Osteocyte (in vitro differentiated cells): ENCODE measurements around the gene LBR. TPM values are rescaled to one million over a fixed set of nuclear protein-coding genes. Genes with fewer than 3 reads are reported as not detected.

Experiments
- DNase-seq: peaks from one replicate; pipeline ENCODE4 v3.0.0; 2021; ENCODE audit warnings: mixed read lengths; ENCODE audit not compliant: unreplicated experiment; ENCODE audit errors: extremely low spot score
- H3K27ac Mint-ChIP-seq: one replicate; pipeline ENCODE4 v1.8.0; 2021; ENCODE audit warnings: mild to moderate bottlenecking, mixed read lengths; ENCODE audit not compliant: unreplicated experiment
- H3K27me3 Mint-ChIP-seq: one replicate; pipeline ENCODE4 v1.8.0; 2021; ENCODE audit warnings: mixed read lengths; ENCODE audit not compliant: unreplicated experiment
- H3K36me3 Mint-ChIP-seq: one replicate; pipeline ENCODE4 v1.8.0; 2021; ENCODE audit warnings: mixed read lengths; ENCODE audit not compliant: unreplicated experiment
- H3K4me1 Mint-ChIP-seq: one replicate; pipeline ENCODE4 v1.8.0; 2021; ENCODE audit warnings: mixed read lengths; ENCODE audit not compliant: unreplicated experiment
- H3K4me3 Mint-ChIP-seq: one replicate; pipeline ENCODE4 v1.8.0; 2021; ENCODE audit warnings: mild to moderate bottlenecking, moderate library complexity, mixed read lengths; ENCODE audit not compliant: unreplicated experiment
- H3K9me3 Mint-ChIP-seq: one replicate; pipeline ENCODE4 v1.8.0; 2021; ENCODE audit warnings: mixed read lengths; ENCODE audit not compliant: unreplicated experiment
- total RNA-seq: library from RNA; stranded (reverse); gene quantifications from 2 replicates; pipeline ENCODE4 v1.2.1, GENCODE V29; 2021
- TF ChIP-seq, protein P1 (sequence below): fragments of 200-600 bp; sonication (generic); IDR thresholded peaks from 2 replicates; pipeline ENCODE4 v1.5.0; 2021; ENCODE audit warnings: antibody characterized with exemption, mild to moderate bottlenecking, moderate library complexity

The LBR gene
- total RNA-seq, 1 donor from 2014 or later, result 34.8 TPM

DNA sequence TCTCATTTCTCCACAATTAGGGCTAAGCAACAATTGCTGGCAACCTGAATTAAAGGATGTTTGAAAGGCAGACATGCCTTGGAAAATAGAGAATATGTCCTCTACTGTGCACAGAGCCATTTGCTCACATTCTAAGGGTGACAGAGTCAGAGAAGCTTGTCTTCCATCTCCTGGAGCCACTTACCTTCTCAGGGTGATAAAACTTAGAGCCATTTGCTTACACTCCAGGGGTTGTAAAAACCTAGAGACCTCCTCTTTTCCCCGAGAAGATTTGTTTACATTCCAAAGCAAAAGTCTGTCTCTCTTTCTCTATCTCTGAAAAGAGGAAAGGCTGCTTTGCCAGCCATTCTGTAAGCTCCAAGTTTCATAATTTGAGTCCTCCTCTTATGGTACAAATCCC, 61.3 kb downstream of the LBR start:
- Mint-ChIP-seq H3K4me3 (no peak overlapping the region), H3K27me3 (peaks cover 3% of the 10 kb centered on the region), H3K36me3 (no peaks in the 10 kb centered on the region), H3K4me1 (no peaks in the 10 kb centered on the region), H3K9me3 (no peaks in the 10 kb centered on the region), H3K27ac (no peak overlapping the region)
- no peak for DNase-seq
- TF ChIP-seq, protein P1, sequence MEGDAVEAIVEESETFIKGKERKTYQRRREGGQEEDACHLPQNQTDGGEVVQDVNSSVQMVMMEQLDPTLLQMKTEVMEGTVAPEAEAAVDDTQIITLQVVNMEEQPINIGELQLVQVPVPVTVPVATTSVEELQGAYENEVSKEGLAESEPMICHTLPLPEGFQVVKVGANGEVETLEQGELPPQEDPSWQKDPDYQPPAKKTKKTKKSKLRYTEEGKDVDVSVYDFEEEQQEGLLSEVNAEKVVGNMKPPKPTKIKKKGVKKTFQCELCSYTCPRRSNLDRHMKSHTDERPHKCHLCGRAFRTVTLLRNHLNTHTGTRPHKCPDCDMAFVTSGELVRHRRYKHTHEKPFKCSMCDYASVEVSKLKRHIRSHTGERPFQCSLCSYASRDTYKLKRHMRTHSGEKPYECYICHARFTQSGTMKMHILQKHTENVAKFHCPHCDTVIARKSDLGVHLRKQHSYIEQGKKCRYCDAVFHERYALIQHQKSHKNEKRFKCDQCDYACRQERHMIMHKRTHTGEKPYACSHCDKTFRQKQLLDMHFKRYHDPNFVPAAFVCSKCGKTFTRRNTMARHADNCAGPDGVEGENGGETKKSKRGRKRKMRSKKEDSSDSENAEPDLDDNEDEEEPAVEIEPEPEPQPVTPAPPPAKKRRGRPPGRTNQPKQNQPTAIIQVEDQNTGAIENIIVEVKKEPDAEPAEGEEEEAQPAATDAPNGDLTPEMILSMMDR, result no peak

DNA sequence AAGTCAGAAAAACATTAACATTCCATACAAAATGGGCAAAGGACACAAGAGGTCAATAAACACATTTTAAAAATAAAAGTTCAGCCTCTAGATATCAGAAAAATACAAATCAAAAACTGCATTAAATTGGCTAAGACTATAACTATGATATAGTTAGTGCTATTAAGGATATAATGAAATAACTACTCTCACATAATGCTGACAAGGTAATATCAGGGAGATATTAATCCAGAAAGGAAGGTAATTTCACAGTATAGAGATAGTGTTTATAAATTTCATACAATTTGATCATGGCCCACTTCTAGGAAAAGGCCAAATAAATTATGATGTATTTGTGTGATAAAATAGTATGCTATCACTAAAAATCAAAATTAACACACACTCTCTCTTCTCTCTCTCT, 61.8 kb downstream of the LBR start:
- Mint-ChIP-seq H3K9me3 (no peaks in the 10 kb centered on the region), H3K27me3 (peaks cover 3% of the 10 kb centered on the region), H3K4me1 (no peaks in the 10 kb centered on the region), H3K4me3 (no peak overlapping the region), H3K27ac (no peak overlapping the region), H3K36me3 (no peaks in the 10 kb centered on the region)
- TF ChIP-seq, protein P1, result no peak
- DNase-seq, result no peak

DNA sequence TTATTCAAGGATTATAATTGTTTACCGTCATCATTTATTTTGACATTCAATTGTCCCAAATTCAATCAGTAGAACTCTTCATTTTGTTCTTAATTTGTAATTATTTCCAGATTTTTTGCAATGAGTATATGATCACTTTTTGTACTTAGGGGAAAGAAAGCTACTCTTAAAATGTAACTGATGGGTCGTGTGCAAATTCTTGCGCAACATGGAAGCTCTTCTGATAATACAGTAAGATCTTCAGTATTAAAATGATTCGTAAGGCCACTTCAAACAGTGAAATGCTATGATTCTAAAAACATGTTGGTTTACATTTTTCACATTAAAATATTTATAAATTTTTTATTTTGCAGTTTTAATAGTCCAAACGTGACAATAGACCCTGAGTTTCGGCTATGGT, 63.4 kb downstream of the LBR start:
- TF ChIP-seq, protein P1, result no peak
- no peaks in the 10 kb centered on the region for H3K4me1 Mint-ChIP-seq
- H3K27ac Mint-ChIP-seq, result no peak overlapping the region
- H3K27me3 Mint-ChIP-seq, result peaks cover 13% of the 10 kb centered on the region
- H3K36me3 Mint-ChIP-seq, result no peaks in the 10 kb centered on the region
- no peak for DNase-seq
- no peaks in the 10 kb centered on the region for H3K9me3 Mint-ChIP-seq
- H3K4me3 Mint-ChIP-seq, result no peak overlapping the region

DNA sequence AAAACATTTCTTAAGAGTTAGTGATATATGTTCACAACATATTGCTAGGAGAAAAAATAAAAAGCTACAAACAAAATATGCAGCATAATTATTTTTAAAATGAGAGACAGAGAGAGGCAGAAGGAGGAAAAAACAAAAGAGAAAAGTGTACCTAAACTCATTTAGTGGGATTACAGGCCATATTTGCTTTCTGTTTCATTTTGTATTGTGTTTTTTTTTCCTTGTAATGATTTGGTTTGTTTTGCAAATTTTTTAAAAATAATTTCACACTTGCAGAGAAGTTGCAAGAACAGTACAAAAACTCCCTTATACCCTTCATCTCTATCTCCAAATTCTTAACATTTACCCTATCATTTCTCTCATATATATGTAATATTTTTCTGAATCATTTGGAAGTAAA, 65.0 kb downstream of the LBR start:
- H3K9me3 Mint-ChIP-seq, result no peaks in the 10 kb centered on the region
- no peak for DNase-seq
- H3K36me3 Mint-ChIP-seq, result no peaks in the 10 kb centered on the region
- H3K27me3 Mint-ChIP-seq, result peaks cover 26% of the 10 kb centered on the region
- TF ChIP-seq, protein P1, result no peak
- no peak overlapping the region for H3K27ac Mint-ChIP-seq
- H3K4me3 Mint-ChIP-seq, result no peak overlapping the region
- no peaks in the 10 kb centered on the region for H3K4me1 Mint-ChIP-seq

DNA sequence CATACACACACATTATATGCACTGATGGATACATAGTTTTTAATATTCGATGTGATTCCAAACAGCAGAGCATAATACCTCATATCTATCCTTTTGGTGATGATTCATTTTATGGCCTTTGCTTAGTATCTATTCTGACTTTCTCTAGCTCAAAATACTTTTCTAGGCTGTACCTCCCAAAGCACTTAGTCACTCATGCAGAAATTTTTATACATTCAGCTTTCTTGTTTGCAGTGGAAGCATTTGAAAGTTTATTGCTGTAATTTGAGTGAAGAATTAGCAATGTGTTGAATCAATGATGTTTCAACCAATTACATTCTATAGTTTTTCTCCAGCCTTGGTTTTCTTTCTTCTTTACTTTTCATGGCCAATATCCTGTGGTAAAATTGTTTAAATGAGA, 66.7 kb downstream of the LBR start:
- Mint-ChIP-seq H3K9me3 (no peaks in the 10 kb centered on the region), H3K27ac (no peak overlapping the region), H3K4me1 (no peaks in the 10 kb centered on the region), H3K4me3 (no peak overlapping the region), H3K27me3 (peaks cover 34% of the 10 kb centered on the region), H3K36me3 (no peaks in the 10 kb centered on the region)
- no peak for DNase-seq
- TF ChIP-seq, protein P1, result no peak
